Measurements from ENCODE around the gene TTF1.
"Not testable (repeated sequence)": the region's sequence is repeated elsewhere in the genome, so short reads cannot be mapped to it uniquely, and the experiment has no call there.

Gene TTF1

GRCh38 chr9:132412089-132412488, 5.4 kb upstream of the TTF1 start:
- no peak for DNase-seq

GRCh38 chr9:132411091-132411508, 4.5 kb upstream of the TTF1 start:
- DNase-seq: no peak

- no peak for DNase-seq
These were observed 4.0 kb upstream of the TTF1 start for GRCh38 chr9:132410642-132411041.

- no peak for DNase-seq
These were observed 3.3 kb upstream of the TTF1 start, which contains the start of gene CFAP77 for GRCh38 chr9:132409828-132410528. Gene CFAP77, plus strand, starts transcription at chr9:132410211. Its CDS starts 61 bp downstream, at chr9:132410272.

- no peak for DNase-seq
These were observed 1.9 kb upstream of the TTF1 start for GRCh38 chr9:132408521-132408920.

- DNase-seq: no peak
These were observed 556 bp upstream of the TTF1 start for GRCh38 chr9:132407196-132407595.

- peak; percentile 72 for DNase-seq
These were observed 2.3 kb downstream of the TTF1 start for GRCh38 chr9:132404228-132404881.

- no peak for DNase-seq
These were observed 4.8 kb downstream of the TTF1 start for GRCh38 chr9:132401824-132402223.

- DNase-seq: no peak
These were observed 11.1 kb downstream of the TTF1 start for GRCh38 chr9:132395560-132395959.

GRCh38 chr9:132391449-132391848, 15.2 kb downstream of the TTF1 start:
- DNase-seq: no peak

GRCh38 chr9:132390966-132391365, 15.7 kb downstream of the TTF1 start:
- no peak for DNase-seq

- no peak for DNase-seq
These were observed 19.5 kb downstream of the TTF1 start for GRCh38 chr9:132387133-132387532.

GRCh38 chr9:132384376-132384775, 22.3 kb downstream of the TTF1 start:
- DNase-seq: no peak

- no peak for DNase-seq
These were observed 23.2 kb downstream of the TTF1 start for GRCh38 chr9:132383462-132383883.

- no peak for DNase-seq
These were observed 24.6 kb downstream of the TTF1 start for GRCh38 chr9:132381966-132382541.

- not testable (repeated sequence) for DNase-seq
These were observed 28.2 kb downstream of the TTF1 start for GRCh38 chr9:132378416-132378815.

GRCh38 chr9:132377769-132378168, 28.9 kb downstream of the TTF1 start:
- not testable (repeated sequence) for DNase-seq

GRCh38 chr9:132372177-132373095, 34.2 kb downstream of the TTF1 start:
- DNase-seq: peak; percentile 80

GRCh38 chr9:132370592-132370991, 36.0 kb downstream of the TTF1 start:
- no peak for DNase-seq

- DNase-seq: no peak
These were observed 37.2 kb downstream of the TTF1 start for GRCh38 chr9:132369421-132369820.

GRCh38 chr9:132367613-132368313, 38.9 kb downstream of the TTF1 start:
- no peak for DNase-seq

- DNase-seq: no peak
These were observed 40.2 kb downstream of the TTF1 start for GRCh38 chr9:132366481-132366880.
